HG03159 (cell line): ENCODE results near the gene SLC35A5.

Experiments used
- ATAC-seq: cut with Tn5 transposase; IDR thresholded peaks from one replicate; pipeline ENCODE4 v1.9.1; 2021; ENCODE audit warnings: mild to moderate bottlenecking, moderate library complexity; ENCODE audit not compliant: unreplicated experiment

The SLC35A5 gene

GRCh38 chr3:112619295-112619694 is 57.5 kb downstream of the SLC35A5 start:
- peak; percentile 78 for ATAC-seq

DNA sequence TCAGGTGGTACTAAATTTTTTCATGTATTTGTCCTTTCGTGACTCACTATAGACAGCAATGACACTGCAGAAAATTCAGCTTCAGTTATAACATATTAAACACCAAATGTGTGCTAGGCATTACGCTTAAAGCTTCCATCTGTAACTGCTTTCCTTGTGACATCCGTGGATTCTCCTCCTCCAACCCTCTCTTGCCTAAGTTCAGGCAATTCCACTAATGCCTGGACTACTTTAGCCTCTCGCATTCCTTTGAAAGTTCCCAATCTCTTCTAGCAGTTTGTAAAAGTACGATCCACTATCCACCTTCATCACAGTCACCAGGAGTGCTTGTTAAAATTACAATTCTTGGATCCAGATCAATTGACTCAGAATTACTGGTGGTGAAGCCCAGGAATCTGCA is 61.4 kb downstream of the SLC35A5 start:
- ATAC-seq, result no peak

- no peak for ATAC-seq
Observed at GRCh38 chr3:112623717-112624116, 61.9 kb downstream of the SLC35A5 start.

DNA sequence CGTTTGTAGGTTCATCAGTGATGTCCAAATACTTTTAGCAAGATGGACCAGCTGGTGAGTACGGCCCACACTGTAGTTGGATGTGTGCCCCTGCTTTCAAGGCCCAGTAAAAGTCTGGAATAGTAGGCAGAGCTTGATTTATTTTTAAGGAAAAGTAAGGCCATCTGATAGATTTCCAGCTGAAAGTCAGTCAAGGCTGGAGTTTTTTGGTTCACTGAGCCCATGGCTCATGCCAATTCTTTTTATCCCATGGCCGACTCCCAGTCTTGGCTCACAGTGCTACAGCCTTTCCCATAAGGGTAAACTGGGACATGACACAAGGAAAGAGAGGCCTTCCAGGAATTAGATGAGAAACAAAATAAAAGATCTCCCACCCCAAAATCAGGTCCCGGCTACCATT is 65.6 kb downstream of the SLC35A5 start:
- no peak for ATAC-seq

DNA sequence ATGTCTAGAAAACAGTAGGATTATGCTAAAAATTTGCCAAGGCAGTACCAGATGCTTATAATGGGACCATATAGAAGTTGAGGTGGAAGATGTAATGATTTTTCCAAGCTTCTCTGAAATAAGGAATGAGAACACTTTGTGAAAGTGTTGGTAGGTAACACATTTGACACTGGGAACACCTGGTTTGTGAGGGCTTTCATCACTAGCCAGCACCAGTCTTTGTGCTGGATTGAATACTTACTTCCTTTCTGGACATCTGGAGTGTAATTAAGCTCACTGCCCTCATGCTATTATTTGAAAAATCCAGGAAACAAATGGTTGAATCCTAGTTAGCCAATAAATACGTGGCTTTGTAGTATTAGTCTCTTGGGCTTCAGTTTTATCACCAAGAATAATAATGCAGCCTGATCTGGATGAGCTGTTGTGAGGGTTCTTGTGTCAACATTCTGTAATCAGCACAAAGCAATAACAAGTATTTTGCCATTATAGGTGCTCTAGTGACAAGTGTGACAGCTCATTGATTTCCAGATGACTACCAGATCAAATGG is 66.1 kb downstream of the SLC35A5 start:
- ATAC-seq, result no peak

DNA sequence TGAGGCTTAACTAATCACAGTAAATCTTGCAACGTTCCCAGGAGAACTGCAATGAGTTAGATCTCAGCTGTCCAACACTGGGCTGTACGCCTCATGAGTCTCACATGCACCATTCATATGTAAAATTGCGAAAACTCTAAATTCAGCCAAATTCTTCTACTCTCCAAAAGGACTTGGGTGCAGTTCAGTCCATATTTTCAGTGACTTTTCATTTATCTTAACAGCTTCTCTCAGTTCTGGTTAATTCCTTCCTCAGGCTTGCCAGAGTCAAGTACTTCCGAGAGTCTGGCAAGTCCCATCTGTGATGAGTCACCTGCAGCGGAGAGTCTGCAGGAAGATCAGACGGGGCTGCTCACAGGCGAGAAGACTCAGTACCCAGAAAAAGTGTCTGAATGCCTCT is 67.6 kb downstream of the SLC35A5 start:
- ATAC-seq, result no peak

- ATAC-seq, result no peak
Observed at GRCh38 chr3:112631257-112631656, 69.4 kb downstream of the SLC35A5 start.

- ATAC-seq, result no peak
Observed at GRCh38 chr3:112632596-112632995, 70.8 kb downstream of the SLC35A5 start.

GRCh38 chr3:112633191-112633590 is 71.3 kb downstream of the SLC35A5 start:
- ATAC-seq, result no peak

- ATAC-seq, result no peak
Observed at GRCh38 chr3:112633757-112634156, 71.9 kb downstream of the SLC35A5 start.

DNA sequence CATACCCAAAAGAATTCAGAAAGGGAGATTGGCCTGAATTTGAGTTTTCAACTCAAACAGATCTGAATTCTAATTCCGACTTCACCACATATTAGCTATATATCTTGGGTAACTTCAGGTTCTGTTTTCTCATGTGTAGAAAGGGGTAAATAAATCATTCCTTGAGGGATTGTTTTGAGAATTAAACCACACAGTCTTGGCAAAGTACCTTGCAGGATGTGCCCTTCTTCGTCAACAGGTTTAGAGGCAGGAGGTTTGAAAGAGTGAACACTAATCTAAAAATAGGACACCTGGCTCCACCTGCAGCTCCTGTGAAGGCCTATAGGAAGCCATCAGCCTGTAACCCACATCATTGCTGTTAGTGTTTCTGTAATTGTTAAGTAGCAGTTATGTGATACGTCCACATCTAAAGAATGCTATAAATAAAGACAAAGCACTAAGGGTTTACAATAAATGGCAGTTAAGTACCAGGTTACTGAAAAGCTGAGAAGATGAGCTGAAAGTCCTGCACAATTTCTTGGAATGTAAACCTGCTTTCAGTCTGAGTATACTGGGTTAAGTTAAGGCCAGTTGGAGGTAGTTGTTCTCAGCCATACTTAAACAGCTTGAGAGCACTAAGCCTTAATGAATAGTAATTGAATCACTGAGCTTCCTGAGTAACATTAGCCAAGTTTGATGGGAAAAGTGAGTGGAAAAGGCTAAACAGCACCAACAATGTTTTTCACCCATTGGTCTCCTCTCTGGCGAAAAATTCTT is 73.1 kb downstream of the SLC35A5 start:
- ATAC-seq, result no peak
